T-cell (primary cell): ENCODE measurements around the gene HDAC9. TPM values are rescaled to one million over a fixed set of nuclear protein-coding genes. Genes with fewer than 3 reads are reported as not detected.

Source experiments
- ATAC-seq, 4 experiments: fragments of 200-7000 bp in 3 of 4; fragments of 150-1000 bp in 1 of 4; cut with Tn5 transposase; replicated peaks in 1 of 4; 1 replicate in 3 of 4; 2 replicates in 1 of 4; pipeline ENCODE4 v1.10.0; 2021; ENCODE audit warnings: moderate library complexity in 3 of 4, mild to moderate bottlenecking in 2 of 4, moderate number of reproducible peaks in 1 of 4
- CTCF ChIA-PET, 2 donors: fragments of 300-600 bp; sonication (Branson Sonifier 250); formaldehyde crosslinking; loops; one replicate each; lab custom pipeline; 2022; ENCODE audit warnings: antibody characterized with exemption in 2 of 2; lab: Charles Lee
- POLR2A ChIA-PET, 2 donors: fragments of 300-600 bp; sonication (Branson Sonifier 250); formaldehyde crosslinking; loops; one replicate each; lab custom pipeline; 2022; ENCODE audit warnings: antibody characterized with exemption in 2 of 2; lab: Charles Lee
- DNase-seq, 35 experiments: peaks; one replicate each; pipeline versions ENCODE4 v3.0.0 to v3.0.0-alpha.2; 2013 to 2023
- H3K27ac ChIP-seq: one replicate; pipeline ENCODE4 v1.5.1; 2013; ENCODE audit warnings: low read length
- H3K27me3 ChIP-seq, 2 experiments: replicated peaks in 1 of 2; 1 replicate in 1 of 2; 2 replicates in 1 of 2; pipeline versions ENCODE4 v1.6.1 to v1.7.0; 2013; ENCODE audit warnings: low read length in 1 of 2, mixed read lengths in 1 of 2; ENCODE audit not compliant: control insufficient read depth in 2 of 2, insufficient read depth in 2 of 2; ENCODE audit errors: extremely low read depth in 1 of 2
- H3K36me3 ChIP-seq, 2 donors: 1 replicate in 1 of 2; 2 replicates in 1 of 2; pipeline versions ENCODE4 v1.6.1 to v1.7.0; 2013; ENCODE audit warnings: low read length in 1 of 2; ENCODE audit not compliant: control insufficient read depth in 2 of 2, insufficient read depth in 1 of 2; ENCODE audit errors: extremely low read depth in 1 of 2
- H3K4me1 ChIP-seq, 2 experiments: 1 replicate in 1 of 2; 2 replicates in 1 of 2; pipeline versions ENCODE4 v1.6.1 to v1.7.0; 2013; ENCODE audit warnings: low read length in 2 of 2, mixed read lengths in 1 of 2; ENCODE audit not compliant: insufficient read depth in 2 of 2, control insufficient read depth in 1 of 2; ENCODE audit errors: extremely low read depth in 1 of 2
- H3K4me3 ChIP-seq, 2 donors: 1 replicate in 1 of 2; 2 replicates in 1 of 2; pipeline versions ENCODE4 v1.5.1 to v1.7.0; 2013; ENCODE audit warnings: mild to moderate bottlenecking in 2 of 2, low read length in 1 of 2, moderate library complexity in 1 of 2; ENCODE audit not compliant: control insufficient read depth in 1 of 2; ENCODE audit errors: extremely low read depth in 1 of 2
- H3K9me3 ChIP-seq: 2 replicates; pipeline ENCODE4 v1.7.0; 2013
- H3K27ac Mint-ChIP-seq, 2 donors: one replicate each; pipeline ENCODE4 v1.8.0; 2020 to 2021; ENCODE audit warnings: mild to moderate bottlenecking in 2 of 2, mixed read lengths in 2 of 2
- H3K27me3 Mint-ChIP-seq, 2 donors: one replicate each; pipeline ENCODE4 v1.8.0; 2021 to 2022; ENCODE audit warnings: mixed read lengths in 2 of 2
- H3K36me3 Mint-ChIP-seq: one replicate; pipeline ENCODE4 v1.8.0; 2021; ENCODE audit warnings: mixed read lengths
- H3K4me1 Mint-ChIP-seq, 3 donors: one replicate each; pipeline ENCODE4 v1.8.0; 2020 to 2022; ENCODE audit warnings: mixed read lengths in 3 of 3, mild to moderate bottlenecking in 1 of 3
- H3K4me3 Mint-ChIP-seq, 3 donors: one replicate each; pipeline ENCODE4 v1.8.0; 2020 to 2022; ENCODE audit warnings: mild to moderate bottlenecking in 3 of 3, mixed read lengths in 3 of 3, moderate library complexity in 3 of 3
- H3K9me3 Mint-ChIP-seq, 3 donors: one replicate each; pipeline ENCODE4 v1.8.0; 2020 to 2022; ENCODE audit warnings: mixed read lengths in 3 of 3
- WGBS: methylation state at CpG from one replicate; pipeline ENCODE4 v1.1.5; 2013; ENCODE audit warnings: missing lambda C conversion rate; ENCODE audit not compliant: insufficient coverage; 5-methylcytosine and 5-hydroxymethylcytosine counted together
- total RNA-seq, 35 experiments: library from RNA in 6 of 35; stranded (reverse) in 6 of 35; fragments of 120-200 nt in 1 of 35; gene quantifications; one replicate each; pipeline versions ENCODE4 v1.2.1 to v1.2.4 and lab custom pipeline; 2013 to 2026

Gene HDAC9
- total RNA-seq, 5 donors from 2014 or later (not counting 1 experiment from before 2014, with no cell fraction given) = 2.8 to 6.7 (median 4.7) TPM

DNA sequence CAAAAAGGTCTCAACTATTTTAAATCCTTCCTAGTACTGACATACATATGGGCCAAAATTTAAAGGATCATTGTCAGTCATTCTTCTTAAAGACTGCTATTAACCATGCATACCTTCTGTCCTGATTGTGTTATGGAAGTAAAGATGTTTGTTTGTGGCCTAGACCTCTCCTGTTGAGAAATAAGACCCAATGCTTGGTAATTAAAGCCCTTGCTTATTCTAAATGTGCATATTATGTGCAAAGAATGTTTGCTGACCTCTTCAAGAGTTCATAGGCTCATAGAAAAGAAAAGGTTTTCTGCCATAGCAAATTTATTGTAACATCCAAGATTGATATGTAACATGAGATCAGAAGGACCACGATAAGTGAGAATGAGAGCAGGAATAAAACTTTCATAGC is 476.3 kb downstream of the HDAC9 start:
- Mint-ChIP-seq H3K27me3 (no peaks in the 10 kb centered on the region), H3K4me3 (no peak overlapping the region), H3K9me3 (peaks cover 6 to 26% (median 11%) of the 10 kb centered on the region in 3 donors), H3K4me1 (no peaks in the 10 kb centered on the region), H3K36me3 (no peaks in the 10 kb centered on the region), H3K27ac (no peak overlapping the region)
- ChIA-PET POLR2A (no interaction called here), CTCF (no interaction called here)
- Histone ChIP-seq H3K4me3 (no peak overlapping the region), H3K27ac (no peak overlapping the region), H3K27me3 (no peaks in the 10 kb centered on the region), H3K4me1 (no peaks in the 10 kb centered on the region), H3K9me3 (no peaks in the 10 kb centered on the region), H3K36me3 (no peaks in the 10 kb centered on the region)
- ATAC-seq (no peak), DNase-seq (no peak)
- WGBS = no CpG with 5 or more reads among the region's 1 CpG

DNA sequence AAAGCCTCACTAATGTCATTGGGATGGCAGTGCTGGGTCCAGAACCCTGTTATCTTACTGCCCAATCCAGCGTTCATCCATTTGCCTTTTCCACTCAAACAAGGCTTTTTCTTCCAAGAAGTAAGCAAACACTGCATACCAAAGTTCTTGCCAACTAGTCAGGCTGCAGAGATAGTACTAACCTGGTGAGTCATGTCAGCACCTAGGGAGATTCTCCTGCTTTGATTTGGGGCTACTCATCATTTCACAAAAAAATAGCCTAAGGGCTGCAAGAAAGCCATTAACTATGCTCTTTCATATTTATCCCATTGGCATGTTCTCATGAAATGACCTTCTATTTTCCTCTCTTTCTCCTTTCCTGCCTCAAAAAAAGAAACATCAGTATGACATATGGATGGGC is 479.3 kb downstream of the HDAC9 start:
- no peaks in the 10 kb centered on the region for H3K27me3 Mint-ChIP-seq
- Histone ChIP-seq H3K4me3 (no peak overlapping the region), H3K36me3 (no peaks in the 10 kb centered on the region), H3K27me3 (no peaks in the 10 kb centered on the region), H3K9me3 (no peaks in the 10 kb centered on the region), H3K27ac (no peak overlapping the region), H3K4me1 (no peaks in the 10 kb centered on the region)
- no peak overlapping the region for H3K27ac Mint-ChIP-seq
- ATAC-seq = no peak
- H3K4me3 Mint-ChIP-seq = no peak overlapping the region
- POLR2A ChIA-PET = no interaction called here
- DNase-seq = no peak
- H3K4me1 Mint-ChIP-seq = no peaks in the 10 kb centered on the region
- WGBS = no CpG with 5 or more reads among the region's 1 CpG
- peaks cover 5 to 19% (median 6%) of the 10 kb centered on the region in 3 donors for H3K9me3 Mint-ChIP-seq
- CTCF ChIA-PET = no interaction called here
- H3K36me3 Mint-ChIP-seq = no peaks in the 10 kb centered on the region

DNA sequence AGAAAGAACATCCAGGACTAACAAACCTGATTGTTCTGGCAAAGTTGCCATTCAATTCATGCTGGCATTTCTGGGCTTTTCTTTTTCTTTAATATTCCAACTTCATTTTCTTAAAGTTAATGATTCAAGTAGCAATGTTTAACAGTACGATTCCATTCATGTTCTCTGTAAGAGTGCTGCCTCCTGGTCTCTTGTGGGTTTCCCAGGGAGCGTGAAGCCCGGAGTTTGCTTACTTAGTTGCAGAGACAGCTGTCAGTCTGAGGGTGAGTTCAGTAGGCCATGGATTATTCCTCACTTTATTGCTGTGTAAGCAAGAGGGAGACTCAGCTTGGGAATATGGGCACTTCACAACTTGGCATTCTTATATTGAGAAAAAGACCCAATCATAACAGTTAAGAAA is 479.7 kb downstream of the HDAC9 start:
- no peak for ATAC-seq

DNA sequence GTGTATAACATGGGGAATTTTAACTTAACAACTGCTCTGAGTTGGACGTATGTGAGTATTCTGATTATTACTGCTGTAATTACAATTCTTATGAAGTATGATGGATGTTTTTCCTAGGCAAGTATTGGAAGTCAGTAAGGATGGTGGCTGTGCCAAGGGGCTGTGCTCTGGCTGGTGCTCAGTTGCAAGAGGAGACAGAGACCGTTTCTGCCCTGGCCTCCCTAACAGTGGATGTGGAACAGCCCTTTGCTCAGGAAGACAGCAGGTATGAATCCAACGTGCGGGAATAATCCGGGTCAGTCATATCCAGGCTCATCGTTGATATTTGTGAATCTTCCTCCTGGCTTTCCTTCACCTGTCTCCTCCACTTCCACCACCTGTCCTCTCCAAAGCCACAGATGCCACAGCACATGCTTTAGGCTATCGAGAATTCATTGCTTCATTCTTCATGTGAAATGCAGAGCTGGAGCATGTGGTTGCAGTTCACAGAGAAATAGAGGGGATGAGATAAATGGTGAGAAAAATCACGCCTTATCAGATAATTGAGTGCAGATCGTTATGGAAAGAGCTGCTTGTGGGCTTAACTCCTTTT is 480.2 kb downstream of the HDAC9 start:
- Histone ChIP-seq H3K27me3 (no peaks in the 10 kb centered on the region), H3K36me3 (no peaks in the 10 kb centered on the region), H3K27ac (no peak overlapping the region), H3K4me3 (no peak overlapping the region), H3K9me3 (no peaks in the 10 kb centered on the region), H3K4me1 (no peaks in the 10 kb centered on the region)
- Mint-ChIP-seq H3K27ac (no peak overlapping the region), H3K27me3 (no peaks in the 10 kb centered on the region), H3K4me1 (no peaks in the 10 kb centered on the region), H3K4me3 (no peak overlapping the region), H3K36me3 (no peaks in the 10 kb centered on the region), H3K9me3 (peaks cover 5 to 19% (median 10%) of the 10 kb centered on the region in 3 donors)
- ATAC-seq (no peak), DNase-seq (no peak)
- 82% methylated on average over 5 of the region's 9 CpGs for WGBS
- ChIA-PET POLR2A (no interaction called here), CTCF (no interaction called here)

More for the DNA sequence above, 479.7 kb downstream of the HDAC9 start:
- Histone ChIP-seq H3K4me3 (no peak overlapping the region), H3K4me1 (no peaks in the 10 kb centered on the region), H3K27me3 (no peaks in the 10 kb centered on the region), H3K36me3 (no peaks in the 10 kb centered on the region), H3K9me3 (no peaks in the 10 kb centered on the region), H3K27ac (no peak overlapping the region)
- H3K27me3 Mint-ChIP-seq = no peaks in the 10 kb centered on the region
- no peak overlapping the region for H3K27ac Mint-ChIP-seq
- H3K4me3 Mint-ChIP-seq = no peak overlapping the region
- POLR2A ChIA-PET = no interaction called here
- WGBS = 85% methylated on average over 2 of the region's 3 CpGs
- CTCF ChIA-PET = no interaction called here
- H3K9me3 Mint-ChIP-seq = peaks cover 5 to 19% (median 10%) of the 10 kb centered on the region in 3 donors
- no peaks in the 10 kb centered on the region for H3K36me3 Mint-ChIP-seq
- H3K4me1 Mint-ChIP-seq = no peaks in the 10 kb centered on the region
- no peak for DNase-seq

DNA sequence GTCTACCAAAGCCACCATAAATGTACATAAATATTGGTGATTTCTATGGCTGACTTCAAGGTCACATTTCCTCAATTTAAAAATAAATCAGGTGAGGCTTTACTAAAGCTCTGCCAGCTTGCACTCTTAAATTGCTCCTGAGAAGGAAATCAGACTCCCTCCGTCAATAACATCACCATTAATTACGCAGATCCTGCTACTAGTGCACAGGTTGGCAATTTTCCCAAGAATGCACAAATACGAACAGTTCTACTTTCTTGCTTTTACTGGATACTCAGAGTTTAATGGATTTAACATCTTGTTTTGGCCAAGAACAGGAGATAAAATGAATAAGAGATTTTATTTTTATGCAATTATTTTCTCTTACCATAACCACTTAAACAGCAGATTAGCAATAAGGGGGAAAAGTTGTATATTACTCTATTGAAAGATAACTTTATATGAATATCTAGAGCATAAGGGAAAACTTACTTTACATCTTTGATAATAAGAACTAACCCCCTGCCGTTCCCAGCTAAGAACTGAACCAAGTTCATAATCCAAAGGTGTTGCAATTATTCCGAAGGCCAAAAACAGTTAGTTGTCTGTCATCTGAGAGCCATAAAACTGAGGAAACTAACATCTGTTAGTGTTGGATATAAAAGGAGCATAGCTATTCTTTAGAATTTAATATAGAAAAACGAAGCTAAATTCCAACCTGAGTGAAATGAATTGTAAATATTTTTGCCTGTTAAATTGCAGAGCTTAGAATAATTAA is 481.3 kb downstream of the HDAC9 start:
- H3K9me3 ChIP-seq = no peaks in the 10 kb centered on the region
- H3K36me3 Mint-ChIP-seq = no peaks in the 10 kb centered on the region
- no peak overlapping the region for H3K4me3 ChIP-seq

DNA sequence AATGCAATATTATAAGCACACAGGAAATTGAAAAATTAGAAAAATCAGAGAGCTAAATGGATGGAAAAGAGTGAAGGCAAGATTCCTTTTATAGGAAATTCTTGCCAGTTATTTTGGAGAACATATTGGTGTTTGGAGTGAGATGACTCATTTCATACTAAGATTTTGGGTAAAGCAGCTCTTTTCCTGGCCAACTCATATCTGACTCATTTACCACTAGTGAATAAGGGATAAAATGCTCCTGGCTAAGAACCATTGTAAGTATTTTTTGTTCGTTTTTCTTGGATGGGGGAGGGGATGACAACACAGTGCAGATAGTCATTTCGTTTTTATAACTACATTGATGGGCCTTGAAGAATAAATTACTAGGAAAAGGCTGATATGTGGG is 482.6 kb downstream of the HDAC9 start:
- WGBS = no CpG with 5 or more reads among the region's 2 CpGs
- no peaks in the 10 kb centered on the region for H3K4me1 ChIP-seq
- no peaks in the 10 kb centered on the region for H3K27me3 ChIP-seq
- POLR2A ChIA-PET = no interaction called here
- CTCF ChIA-PET = no interaction called here
- no peaks in the 10 kb centered on the region for H3K36me3 Mint-ChIP-seq
- no peaks in the 10 kb centered on the region for H3K36me3 ChIP-seq
- no peaks in the 10 kb centered on the region for H3K27me3 Mint-ChIP-seq
- H3K4me1 Mint-ChIP-seq = no peaks in the 10 kb centered on the region
- peaks cover 11 to 20% (median 11%) of the 10 kb centered on the region in 3 donors for H3K9me3 Mint-ChIP-seq
- H3K9me3 ChIP-seq = no peaks in the 10 kb centered on the region
- no peak overlapping the region for H3K4me3 Mint-ChIP-seq
- no peak for ATAC-seq
- DNase-seq = no peak
- H3K4me3 ChIP-seq = no peak overlapping the region
- H3K27ac ChIP-seq = no peak overlapping the region
- H3K27ac Mint-ChIP-seq = no peak overlapping the region

More for the DNA sequence above, 481.3 kb downstream of the HDAC9 start:
- Histone ChIP-seq H3K36me3 (no peaks in the 10 kb centered on the region), H3K4me1 (no peaks in the 10 kb centered on the region), H3K27me3 (no peaks in the 10 kb centered on the region), H3K27ac (no peak overlapping the region)
- no peak for DNase-seq
- H3K4me1 Mint-ChIP-seq = no peaks in the 10 kb centered on the region
- no peaks in the 10 kb centered on the region for H3K27me3 Mint-ChIP-seq
- peaks cover 5 to 23% (median 12%) of the 10 kb centered on the region in 3 donors for H3K9me3 Mint-ChIP-seq
- POLR2A ChIA-PET = interaction anchor here in 1 of 2 donors (0.6 kb wide), 1 partner anchor 532 kb away, joined by 3 read pairs; no protein-coding TSS in a partner anchor
- no peak for ATAC-seq
- H3K4me3 Mint-ChIP-seq = no peak overlapping the region
- no peak overlapping the region for H3K27ac Mint-ChIP-seq
- 83% methylated on average over 2 of the region's 6 CpGs for WGBS
- CTCF ChIA-PET = no interaction called here
